DMS53 treated with DMSO at 0.1 percent for 48 hours (cell line): ENCODE measurements around the gene BPIFB3.

Experiments
- DNase-seq: peaks from one replicate; lab custom pipeline; 2025; ENCODE audit not compliant: unreplicated experiment; lab: John Stamatoyannopoulos, UW

BPIFB3 gene, protein sequence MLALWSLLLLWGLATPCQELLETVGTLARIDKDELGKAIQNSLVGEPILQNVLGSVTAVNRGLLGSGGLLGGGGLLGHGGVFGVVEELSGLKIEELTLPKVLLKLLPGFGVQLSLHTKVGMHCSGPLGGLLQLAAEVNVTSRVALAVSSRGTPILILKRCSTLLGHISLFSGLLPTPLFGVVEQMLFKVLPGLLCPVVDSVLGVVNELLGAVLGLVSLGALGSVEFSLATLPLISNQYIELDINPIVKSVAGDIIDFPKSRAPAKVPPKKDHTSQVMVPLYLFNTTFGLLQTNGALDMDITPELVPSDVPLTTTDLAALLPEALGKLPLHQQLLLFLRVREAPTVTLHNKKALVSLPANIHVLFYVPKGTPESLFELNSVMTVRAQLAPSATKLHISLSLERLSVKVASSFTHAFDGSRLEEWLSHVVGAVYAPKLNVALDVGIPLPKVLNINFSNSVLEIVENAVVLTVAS

DNA sequence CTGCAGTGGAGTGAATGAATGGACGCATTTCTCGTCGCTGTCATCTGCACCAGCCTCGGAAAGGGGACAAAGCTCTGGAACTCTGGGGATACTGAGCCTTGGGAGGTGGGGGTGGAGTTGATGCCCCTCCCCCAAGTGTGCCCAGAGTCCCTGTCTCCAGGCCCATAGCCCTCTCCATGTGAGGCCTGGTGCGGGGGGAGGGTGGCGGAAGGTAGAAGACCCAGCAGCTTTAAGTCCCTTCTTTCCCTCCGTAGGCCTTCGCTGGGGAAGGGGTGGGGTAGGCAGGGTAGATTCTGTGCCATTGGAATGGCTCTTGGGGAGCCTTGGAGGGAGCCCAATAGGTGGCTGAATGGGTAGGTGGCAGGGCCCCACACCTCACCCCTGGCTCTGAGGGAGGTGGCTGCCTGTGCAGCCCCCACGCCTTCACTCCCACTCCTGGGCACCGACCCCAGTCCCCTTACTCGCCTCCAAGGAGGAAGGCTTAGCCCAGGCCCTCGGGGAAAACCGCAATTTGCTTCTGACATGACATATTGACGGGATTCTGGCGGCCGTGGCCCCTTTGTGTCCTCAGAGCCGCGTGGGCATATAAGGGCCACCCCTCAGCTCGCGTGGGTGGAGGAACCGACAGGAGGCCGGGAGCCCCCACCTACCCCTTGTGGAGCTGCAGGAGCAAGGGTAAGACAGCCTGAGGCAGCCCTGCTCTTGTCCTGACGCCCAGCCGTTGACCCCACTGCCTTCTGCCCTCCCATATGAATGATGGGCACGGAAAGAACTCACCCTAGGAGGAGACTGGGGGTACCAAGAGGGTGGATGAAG lies at the start of gene BPIFB3:
Gene BPIFB3, plus strand, starts transcription at position 613 of the 816 bp plus-strand sequence. CDS start 1,533 bp downstream, outside the sequence.
- no peak for DNase-seq

DNA sequence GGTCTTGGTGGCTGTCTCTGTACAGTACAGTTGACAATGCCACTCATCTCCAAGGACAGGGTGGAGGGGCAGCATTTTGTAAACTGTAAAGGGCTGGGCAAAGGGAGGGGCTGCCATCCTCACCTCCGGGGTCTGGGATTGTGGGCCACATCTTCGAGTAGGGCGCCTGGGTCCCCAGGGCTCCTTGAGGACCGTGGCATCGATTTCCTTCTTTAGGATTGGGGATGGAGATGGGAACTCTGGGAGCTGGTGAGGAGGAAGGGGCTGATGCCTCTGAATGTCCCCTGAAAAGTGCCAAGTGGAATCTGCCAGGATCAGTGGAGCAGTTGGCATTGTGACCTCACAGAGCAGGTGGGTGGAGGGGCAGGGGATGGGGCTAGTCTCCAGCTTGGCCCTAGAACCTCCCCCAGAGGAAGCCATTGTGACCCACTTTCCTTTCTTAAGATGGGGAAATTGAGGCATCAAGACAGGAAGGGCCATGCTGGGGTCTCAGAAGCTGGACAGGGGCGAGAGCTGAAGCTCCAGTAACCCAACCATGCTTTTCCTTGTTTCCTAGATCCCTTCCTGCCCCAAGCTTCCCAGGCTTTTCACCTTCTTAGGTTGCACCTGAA lies 49.5 kb upstream of the BPIFB3 start, which contains the start of gene SUN5:
Gene SUN5, minus strand, starts transcription at position 293 of the 611 bp plus-strand sequence. Its CDS starts 93 bp downstream, at position 200.
- DNase-seq, result no peak

DNA sequence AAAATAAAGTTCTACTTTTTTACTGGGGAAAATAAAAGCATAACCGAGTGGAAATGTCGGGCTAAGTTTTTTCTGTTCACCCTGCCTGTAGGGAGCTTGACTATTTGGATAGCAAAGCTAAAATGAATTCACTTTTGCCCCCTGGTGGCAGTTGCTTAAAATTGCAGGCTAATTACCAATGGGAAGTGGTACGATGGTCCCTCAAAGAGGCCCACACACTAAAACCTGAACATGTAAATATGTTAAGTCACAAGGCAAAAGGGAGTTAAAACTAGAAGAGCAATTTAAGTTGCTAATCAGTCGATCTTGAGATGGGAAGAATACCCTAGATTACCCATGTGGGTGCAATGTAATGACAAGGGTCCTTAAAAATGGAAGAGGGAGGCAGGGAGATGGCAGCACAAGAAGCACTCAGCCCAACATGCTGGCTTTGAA lies 48.6 kb upstream of the BPIFB3 start:
- no peak for DNase-seq

DNA sequence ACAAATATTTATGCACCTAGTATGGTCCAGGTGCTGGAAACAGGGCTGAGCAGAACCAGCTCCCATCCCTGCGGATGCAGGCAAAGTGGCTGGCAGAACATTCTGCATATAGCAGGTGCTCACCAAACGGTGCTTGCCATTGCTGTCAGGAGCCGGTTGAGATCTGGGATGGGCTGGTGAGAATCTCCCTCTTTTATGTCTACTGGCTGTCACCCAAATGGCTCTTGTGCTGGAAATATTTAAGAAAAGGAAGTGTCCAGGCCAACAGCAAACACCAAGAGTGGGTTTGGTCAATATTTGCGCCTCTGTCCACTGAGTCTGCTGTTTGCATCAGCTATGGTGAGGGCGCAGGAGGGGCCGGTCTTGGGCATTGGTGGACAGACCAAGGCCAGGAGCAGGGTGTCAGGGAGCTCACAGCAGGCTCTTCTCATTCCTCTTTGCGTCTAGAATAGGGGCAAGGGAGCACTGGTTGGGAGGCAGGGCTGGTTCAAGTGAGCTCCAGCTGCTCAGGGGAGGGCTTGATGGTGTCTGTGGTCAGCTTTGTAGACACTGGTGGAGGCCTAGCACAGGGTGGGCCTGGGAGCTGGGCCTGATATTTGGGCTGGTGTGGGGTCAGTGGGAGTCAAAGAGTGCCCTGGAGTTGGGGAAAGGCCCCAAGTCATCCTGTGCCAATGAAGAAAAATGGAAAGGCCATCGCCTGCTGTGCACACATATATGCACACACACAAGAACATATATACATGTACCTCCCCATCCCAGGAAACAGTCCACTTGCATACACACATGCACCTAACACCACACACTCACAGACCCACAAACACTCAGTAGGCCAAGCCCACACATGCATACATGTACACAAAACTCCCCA lies 47.6 kb upstream of the BPIFB3 start:
- no peak for DNase-seq

DNA sequence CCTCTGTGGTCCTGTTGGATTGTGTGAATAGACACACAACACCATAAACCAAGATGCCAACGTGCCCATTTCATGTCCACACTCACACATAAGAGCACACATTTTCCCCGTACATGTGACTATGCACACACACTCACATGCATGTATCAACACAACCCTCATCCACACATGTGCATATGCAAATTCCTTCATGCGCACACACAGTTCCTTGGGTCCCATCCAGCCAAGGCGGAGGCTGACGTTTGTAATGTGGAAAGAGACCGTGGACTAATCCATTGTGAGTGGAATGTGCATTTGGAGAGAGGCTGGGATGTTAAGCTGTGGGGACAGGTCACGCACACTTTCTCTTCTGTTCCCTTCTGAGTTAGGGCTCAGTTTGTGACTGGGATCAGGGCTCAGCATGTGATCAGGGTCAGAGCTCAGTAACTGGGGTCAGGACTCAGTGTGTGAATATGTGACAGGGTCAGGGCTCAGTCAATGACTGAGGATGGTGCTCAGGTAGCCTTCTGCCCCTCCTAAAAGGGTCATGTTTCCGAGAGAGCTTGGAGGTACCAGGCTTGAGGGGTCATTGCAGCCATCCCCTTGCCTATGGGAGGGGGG lies 46.8 kb upstream of the BPIFB3 start:
- no peak for DNase-seq

DNA sequence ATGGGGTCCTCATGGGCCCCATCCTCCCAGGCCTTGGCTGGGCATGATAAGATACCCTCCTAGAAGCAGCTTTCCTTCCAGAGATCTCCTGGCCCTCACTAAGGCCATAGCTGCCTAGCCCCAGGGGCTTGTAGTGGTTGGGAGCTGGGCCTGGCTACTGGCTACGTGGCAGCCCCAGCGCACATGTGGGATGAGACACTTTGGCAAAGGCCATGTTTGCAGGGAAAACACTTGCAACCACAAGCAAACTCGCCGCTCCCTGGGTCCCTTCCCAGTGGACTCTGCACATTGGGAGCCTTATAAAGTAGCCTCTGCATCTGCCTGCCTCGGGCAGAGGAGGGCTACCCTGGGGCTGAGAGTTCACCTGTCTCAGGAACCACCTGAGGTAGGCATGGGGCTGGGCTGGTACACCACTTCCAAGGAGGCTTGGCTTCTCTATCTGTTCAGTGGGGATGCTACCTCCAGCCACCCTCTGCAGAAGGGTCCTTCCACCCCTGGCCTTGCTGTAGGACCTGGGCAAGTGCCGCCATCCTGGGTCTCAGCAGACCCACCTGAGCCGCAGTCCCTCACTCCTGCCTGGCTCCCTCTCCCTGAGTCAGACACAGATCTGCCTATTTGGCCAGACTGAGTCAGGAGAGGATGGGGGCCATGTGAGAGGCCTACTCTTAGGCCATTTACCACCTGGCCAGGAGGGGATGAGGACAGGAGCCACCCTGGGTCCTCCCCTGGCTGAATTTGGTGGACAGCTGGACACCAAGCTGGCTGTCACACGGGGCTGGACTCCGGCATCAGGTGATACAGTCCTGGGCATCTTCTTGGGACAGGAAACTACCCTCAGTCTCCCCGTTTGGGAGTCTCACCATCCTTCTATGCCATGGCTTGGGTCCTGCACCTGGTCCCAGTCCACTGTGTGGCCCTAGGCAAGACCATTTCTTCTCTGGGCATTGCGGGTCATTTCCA lies 46.0 kb upstream of the BPIFB3 start, which contains the start of gene BPIFB2:
Gene BPIFB2, plus strand, starts transcription at position 329 of the 960 bp plus-strand sequence. CDS start 871 bp downstream, outside the sequence.
- no peak for DNase-seq

DNA sequence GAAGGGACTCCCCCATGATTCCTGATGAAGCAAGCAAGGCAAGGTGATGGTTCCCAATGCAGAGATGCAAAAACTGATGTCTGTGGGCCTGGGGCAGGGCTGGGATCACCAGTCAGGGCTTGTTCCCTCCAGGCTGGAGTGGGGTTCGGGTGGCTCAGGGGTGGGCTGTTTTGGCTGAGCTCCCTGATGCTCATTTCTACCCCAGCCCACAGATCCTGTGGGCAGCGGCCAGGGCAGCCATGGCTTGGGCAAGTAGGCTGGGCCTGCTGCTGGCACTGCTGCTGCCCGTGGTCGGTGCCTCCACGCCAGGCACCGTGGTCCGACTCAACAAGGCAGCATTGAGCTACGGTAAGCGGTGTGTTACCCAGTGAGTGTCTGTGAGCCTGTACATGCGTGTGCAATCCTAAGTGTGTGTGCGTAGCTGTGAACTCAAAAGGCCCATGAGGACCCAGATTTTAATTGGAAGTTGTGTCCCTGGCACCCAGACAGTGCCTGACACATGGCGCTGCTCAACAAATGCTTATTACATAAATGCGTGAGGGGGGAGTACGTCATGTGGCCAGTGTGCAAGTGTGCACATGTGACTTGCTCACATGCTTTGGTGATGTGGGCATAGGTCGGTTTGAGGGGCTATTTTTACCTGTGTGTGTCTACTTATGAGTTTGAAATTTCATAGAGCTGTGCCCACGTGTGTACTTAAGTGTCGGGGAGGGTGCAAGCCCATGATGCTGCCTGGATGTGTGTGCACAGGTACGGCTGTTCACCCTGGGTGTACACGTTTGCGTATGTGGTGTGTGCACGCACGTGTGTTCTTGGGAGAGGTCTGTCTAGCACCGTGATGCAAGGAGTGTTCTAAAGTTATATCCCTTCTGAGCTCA lies 45.1 kb upstream of the BPIFB3 start:
- DNase-seq, result no peak

DNA sequence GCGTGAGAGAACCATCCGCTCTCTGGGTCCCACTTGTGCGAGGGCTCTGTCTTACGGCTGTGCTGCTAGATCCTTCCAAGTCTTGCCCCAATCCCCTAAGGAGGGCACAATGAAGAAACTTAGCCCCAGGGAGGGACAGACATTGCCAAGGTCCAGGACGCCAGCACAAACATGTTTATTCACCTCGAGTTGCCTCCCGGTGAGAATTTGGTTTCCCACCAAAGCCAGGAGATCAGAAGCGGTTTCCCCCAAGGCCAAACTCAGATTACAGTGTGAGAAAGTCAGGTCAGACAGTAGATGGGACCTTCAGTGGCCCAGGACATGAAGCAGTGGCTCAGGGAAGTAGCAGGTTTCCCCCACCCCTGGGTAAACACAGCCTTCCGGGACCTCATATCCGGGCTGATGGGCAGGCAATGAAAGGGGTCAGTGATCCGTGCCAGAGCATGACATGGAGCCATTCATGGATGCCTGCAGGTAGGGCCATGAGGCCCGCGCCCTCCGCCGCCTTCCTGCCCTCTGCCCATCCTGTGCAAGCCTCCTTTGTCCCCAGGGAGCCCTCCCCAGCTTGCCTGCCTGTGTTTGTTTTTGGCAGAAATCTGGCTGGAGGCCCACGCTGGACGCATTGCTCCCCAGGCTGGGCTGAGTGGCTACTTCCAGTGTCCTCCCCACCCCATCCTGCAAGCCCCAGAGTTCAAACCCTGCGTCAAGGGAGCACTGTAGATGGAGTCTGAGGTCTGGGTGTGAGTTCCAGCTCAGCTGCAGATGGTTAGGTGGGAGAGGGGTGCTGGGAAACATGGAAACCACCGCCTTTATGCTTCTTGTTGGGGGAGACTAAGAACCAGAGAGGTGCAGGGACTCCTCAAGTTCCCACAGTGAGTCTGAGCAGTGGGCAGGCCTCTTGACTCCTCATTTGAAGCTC lies 44.2 kb upstream of the BPIFB3 start:
- no peak for DNase-seq

DNA sequence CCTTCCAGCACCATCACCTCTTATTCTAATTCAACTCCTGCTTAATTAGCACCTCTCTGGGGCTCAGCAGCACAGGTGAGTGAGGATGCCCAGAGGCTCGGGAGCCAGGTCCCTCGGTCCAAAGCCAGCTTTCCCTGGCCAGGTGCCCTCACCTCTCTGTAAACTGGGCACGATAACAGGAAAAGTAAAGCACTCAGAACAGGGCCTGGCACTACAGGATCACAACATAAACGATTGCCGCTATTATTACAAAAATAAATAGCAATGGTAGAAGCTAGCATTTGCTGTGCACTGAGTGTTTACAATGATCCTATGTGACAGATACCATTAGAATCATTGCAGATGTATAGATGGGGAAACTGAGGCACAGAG lies 43.6 kb upstream of the BPIFB3 start:
- DNase-seq, result no peak

DNA sequence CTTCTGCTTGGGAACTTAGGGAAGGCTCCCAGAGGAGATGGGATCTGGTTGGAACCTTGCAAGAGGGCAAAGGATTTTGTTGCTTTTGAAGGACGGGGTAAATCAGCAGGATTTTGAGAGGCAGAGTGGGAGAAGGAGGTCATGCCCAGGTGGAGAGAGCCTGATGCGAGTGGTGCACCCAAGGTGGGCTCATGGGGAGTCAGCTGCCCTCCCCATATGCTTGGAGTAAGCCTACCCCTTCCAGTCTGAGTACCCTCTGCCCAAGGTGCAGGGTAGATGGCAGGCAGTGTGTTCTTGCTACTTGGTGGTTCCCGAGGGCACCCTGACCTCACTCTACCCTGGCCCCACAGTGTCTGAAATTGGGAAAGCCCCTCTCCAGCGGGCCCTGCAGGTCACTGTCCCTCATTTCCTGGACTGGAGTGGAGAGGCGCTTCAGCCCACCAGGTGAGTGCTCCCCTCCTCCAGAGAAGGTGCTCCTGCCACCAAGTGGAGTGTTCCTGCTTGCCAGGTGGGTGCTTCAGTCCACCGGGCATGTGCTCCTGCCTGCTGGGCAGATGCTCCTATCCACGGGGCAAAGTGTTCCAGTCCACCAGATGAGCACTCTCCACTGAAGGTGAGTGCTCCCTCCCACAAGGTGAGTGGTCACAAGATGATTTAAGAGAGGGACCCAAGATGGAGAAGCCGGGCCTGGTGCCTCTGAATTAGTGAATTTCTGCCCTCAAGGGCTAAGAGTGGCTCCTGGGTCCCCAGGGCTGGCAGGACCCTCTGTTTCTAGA lies 42.8 kb upstream of the BPIFB3 start:
- no peak for DNase-seq

DNA sequence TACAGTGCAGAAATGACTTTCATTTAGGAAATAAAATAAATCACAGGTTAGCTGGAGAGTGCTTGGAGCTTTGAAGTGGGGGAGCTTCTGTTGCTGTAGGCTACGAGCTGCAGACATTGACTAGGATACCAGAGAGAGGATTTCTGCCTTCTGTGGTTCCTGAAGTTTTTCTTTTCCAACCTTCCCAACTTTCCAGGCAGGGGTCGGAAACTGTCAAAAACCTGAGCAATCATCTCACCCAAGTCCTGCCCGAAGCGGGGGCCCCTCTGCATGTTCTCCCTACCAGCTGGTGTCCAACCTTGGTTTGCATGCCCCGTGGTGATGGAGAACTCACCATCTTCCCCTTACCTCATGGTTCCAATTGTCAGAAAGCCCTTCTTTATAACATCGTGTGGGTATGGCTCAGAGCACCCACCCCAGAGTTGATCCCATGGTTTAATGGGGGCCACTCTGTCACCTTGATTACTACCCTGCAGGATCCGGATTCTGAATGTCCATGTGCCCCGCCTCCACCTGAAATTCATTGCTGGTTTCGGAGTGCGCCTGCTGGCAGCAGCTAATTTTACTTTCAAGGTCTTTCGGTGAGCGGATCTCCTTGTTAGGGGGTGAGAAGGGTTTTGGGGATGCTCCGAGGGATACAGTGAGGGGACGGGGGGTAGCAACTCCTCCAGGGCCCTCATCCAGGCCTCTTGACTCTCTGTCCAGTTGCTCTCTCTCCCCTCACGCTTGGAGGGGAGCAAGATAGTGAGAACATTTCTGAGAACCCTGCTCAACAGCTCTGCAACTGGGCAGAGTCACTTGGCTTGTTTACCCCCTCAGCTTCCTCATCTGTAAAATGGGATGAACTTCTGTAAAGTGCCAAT lies 41.1 kb upstream of the BPIFB3 start:
- DNase-seq, result no peak

DNA sequence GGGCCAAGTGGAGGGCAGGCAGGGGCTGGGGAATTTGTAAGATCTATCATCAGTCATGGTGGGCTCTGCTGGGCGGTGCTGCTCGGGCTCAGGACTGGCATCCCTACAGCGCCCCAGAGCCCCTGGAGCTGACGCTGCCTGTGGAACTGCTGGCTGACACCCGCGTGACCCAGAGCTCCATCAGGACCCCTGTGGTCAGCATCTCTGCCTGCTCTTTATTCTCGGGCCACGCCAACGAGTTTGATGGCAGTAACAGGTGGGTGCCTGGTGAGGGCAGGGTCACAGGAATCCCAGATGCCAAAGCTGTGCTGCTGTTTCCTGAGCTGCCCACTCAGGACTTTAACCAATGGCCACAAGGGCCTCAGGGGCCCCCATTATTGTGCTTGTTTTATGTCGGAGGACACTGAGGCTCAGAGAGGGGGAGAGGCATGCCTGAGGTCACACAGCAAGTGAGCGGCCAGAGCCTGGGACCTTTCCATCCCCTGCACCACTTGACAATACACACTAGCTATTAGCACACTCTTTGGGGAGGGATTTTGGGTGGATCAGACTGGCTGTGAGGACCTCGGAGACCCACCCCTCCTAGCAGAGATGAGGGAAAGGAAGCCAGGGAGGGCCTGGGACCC lies 39.9 kb upstream of the BPIFB3 start:
- DNase-seq, result no peak

DNA sequence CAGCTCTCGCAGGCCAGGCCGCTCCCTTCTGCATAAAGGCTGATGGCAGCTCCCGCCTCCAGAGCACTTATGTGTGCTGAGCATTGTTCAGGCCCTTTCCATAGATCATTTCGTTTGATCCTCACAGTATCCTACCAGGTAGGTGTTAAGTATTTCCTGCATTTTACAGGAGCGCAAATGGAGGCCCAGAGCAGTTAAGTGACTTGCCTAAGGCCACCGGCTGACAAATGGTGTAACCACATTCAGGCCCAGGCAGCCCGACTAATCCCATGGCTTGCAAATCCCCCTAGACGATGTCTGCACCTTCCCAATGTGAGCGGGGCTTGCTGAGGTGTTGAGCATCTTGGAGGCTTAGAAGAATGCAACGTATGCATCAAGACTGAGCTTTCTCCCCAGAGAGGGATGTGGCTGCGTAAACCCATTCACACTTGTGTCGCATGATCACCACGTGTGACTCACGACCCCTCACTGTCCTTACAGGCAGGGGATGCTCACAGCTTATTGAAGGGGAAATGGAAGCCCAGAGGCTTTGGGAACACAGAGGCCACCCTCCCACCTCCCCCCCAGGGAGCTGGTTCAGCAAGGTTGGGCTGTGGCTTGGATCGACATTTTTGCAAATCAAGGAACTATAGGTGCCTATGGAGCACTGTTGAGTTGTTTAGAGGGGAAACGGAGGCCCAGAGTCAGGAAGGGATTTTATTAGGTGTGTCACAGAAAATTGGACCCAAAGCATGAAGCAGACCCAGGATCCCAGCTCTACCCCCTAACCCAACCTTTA lies 39.2 kb upstream of the BPIFB3 start:
- DNase-seq, result no peak

DNA sequence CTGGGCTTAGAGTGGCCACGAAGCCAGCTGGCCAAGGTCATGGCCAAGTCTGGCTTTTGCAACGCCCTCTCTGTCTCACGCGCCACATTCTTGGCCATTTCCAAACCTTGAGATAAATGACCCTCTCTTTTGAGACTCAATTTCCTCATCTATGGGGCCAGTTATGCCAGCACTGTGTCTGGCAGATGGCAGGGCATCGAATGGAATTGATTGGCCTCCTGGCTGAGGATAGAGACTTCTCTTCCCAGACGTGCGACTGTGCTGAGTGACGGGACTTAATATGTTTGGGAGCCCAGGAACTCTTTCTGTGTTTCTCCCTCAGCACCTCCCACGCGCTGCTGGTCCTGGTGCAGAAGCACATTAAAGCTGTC lies 38.6 kb upstream of the BPIFB3 start:
- DNase-seq, result no peak
